GM19240 (cell line): ENCODE results near the gene ZNF747.
"Not testable (repeated sequence)": the region's sequence is repeated elsewhere in the genome, so short reads cannot be mapped to it uniquely, and the experiment has no call there.

Experiments used
- DNase-seq: peaks from one replicate; pipeline ENCODE4 v3.0.0; 2011; ENCODE audit warnings: low spot score; ENCODE audit not compliant: insufficient read length

Gene ZNF747

GRCh38 chr16:30535106-30535776 lies 583 bp upstream of the ZNF747 start:
- DNase-seq: no peak

DNA sequence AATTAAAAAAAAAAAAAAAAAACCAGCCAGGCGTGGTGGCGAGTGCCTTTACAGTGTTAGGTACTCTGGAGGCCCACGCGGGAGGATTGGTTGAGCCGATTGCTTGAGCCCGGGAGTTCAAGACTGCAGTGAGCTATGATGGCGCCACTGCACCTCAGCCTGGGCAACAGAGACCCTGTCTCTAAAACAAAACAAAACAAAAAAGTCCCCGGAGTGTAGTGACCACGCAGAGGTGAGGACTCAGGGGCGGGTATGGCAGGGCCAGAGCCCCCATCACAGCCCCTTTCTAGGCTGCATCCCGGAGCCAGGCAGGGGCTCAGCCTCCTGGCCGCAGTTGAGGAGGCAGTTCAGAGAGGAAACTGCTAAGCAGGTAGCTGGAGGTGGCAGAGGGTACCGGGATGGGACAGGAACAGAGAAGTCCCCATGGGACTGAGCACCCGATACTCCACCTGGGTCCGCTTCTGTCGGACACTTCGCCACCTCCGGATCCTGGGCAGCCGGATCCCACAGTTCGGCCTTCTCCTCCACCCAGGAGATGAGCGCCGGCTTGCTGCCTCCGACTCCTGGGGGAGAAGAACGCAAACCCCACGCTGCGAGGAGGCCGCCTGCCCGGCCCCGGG lies 800 bp downstream of the ZNF747 start:
- no peak for DNase-seq

DNA sequence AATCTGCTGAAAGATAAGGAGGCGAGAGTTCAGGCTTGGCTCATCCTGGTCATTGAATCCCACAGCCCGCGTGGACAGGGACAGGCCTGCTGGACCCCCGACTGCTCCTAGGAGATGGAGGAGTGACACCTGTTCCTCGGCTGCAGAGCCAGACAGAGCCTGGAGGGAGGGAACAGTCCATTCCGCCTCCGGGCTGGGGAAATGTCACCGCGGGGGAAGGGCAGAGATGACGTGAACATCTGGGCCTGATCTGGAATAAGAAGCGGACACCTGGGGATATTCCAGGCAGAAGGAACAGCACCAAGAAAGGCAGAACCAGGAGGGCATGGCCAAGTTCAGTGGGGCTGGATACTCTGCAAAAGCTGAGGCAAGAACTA lies 1.5 kb downstream of the ZNF747 start:
- DNase-seq: no peak

DNA sequence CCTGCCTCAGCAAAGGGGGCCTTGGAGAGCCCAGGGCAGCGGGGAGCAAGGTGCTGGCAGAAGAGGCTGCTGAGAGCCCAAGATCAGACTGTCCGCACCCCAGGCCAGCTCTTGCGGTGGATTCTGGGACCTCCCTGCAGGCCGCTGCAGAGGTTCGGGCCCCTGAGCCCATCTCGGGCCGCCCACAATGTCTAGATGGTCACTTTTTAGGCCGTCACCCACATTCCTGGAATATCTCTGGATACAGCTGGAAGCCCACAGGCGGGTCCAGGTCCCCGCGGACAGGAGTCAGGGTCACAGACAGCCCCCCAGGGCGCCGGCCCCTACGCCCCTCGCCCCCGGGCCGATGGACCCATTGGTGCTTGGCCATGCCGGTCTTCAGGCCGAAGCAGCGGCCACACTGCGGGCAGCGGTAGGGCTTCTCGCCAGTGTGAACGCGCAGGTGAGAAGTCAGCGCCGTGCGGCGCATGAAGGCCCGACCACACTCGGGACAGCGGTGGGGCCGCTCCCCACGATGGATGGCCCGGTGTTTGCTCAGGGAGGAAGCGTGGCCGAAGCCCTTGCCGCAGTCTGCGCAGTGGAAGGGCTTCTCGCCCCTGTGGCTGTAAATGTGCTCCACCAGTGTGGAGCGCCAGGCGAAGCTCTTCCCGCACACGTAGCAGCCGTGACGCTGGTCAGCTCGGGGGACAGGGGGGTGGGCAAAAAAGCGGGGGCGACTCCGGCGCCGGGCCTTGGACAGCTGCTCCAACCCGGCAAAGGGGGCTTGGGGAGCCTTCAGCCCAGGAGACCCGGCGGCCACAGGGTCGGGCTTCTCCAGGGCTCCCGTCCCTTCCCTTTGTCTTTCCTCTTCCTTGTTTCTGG lies 2.1 kb downstream of the ZNF747 start:
- DNase-seq: no peak

GRCh38 chr16:30530163-30531037 lies 4.3 kb downstream of the ZNF747 start:
- DNase-seq: no peak

DNA sequence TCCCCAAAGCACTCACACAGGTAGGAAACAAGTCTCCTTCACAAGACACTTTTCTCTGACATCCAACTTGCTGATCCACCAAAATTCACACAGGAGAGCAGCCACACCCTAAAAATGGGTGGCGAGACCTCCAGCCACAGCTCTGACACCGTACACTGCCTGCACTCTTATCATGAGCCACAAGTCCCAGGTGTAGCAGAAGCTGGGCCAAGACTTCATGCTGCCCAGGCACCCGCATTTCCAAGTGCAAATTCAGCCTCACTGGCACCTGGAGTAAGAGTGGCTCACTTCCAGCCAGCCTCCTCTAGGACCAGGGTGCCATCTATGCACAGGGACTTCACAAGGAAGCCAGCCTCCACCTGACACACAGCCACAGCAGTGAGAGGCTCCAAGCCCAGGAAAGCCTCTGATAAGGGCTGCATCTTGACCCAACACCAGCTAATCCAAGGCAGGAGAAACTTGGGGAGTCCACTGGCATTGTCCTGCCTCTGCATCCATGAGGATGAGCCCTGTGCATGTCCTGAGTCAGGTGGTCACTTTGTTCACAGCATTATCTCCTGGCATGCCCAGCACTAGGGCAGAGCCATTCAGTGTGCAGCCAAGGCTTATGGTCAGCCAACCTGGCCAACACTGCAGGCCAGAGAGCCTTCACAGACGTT lies 5.7 kb downstream of the ZNF747 start:
- no peak for DNase-seq

GRCh38 chr16:30527635-30528178 lies 7.0 kb downstream of the ZNF747 start:
- peak; percentile 55 for DNase-seq

DNA sequence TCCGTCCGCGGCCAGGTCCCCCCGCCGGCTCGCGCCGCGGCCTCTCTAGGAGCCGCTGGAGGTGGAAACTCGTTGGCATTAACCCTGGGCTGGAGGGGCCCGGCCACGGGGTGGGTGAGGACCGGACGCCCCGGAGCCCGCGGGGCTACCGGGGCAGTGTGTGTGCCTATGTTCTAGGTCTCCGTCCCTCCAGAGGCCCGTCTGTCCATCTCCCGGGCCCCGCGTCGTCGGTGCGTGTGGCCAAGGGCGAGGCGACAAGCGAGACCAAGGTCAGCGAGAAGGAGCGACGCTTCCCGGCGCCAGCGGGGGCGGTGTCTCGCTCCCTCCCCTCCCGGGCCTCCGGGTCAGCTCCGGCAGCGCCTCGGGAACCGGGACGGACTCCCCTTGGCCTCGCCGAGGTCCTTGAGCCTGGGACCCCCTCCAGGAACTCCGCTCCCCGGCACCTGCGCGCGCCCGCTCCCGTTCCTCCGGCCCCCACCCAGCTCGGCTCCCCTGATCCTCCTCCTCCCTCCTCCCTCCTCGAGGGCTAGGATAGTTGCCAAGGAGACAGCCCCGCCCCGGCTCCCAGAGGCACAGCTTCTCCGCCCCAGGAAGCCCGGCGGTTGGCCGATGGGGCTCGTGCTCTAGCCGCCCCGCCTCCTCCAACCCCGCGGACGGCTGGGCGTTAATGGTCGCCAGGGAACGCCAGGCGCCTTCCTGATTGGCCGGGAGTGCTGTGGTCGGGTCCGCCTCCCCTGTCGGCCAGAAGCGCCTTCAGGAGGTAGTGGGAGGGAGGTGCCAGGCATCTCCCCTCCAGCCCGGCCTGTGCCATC lies 7.6 kb downstream of the ZNF747 start:
- peak; percentile 97 for DNase-seq

- peak; percentile 27 for DNase-seq
Observed at GRCh38 chr16:30526137-30526822, 8.4 kb downstream of the ZNF747 start, which contains the start of gene ZNF768. TSS of gene ZNF768 (minus strand) at chr16:30526566. CDS start at chr16:30526413, 153 bp downstream.

- DNase-seq: no peak
Observed at GRCh38 chr16:30525844-30526136, 8.9 kb downstream of the ZNF747 start.

- DNase-seq: no peak
Observed at GRCh38 chr16:30524575-30525568, 9.8 kb downstream of the ZNF747 start.

DNA sequence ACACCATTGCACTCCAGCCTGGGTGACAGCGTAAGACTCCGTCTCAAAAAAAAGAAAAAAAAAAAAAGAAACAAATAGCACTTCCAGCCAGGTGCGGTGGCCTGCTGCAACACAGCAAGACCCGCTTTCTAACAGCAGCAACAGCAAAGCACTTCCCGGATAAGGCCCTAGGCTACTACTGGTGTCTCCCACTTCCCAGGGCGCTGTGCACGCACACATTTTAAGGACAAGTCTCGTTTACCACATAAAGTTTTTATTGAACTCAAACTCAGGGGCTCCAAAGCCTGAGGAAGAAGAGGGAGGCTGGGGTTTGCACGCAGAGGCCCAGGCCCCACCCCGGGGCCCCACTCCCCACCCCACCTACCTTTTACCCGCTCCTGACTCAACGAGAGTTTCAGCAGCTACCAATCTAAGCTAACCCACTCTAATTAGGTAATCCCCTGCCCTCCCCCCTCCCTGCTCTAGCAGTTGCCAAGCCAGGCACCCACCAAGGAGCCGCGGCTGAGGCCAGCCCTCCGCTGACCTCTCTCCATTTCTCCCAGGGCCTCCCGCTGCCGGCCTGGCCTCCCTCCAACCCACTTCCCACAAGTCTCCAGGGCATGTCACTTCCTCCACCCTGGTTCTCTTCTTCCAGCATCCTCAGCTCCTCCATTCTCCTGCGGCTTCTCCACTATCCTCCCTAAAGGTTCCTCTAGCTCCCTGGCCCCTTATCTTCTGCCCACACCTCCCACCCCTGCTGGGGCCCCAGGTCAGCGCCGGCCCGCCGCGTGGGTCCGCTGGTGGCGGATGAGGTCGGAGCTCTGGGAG lies 10.7 kb downstream of the ZNF747 start:
- DNase-seq: no peak

GRCh38 chr16:30522702-30523463 lies 11.8 kb downstream of the ZNF747 start:
- DNase-seq: not testable (repeated sequence)

DNA sequence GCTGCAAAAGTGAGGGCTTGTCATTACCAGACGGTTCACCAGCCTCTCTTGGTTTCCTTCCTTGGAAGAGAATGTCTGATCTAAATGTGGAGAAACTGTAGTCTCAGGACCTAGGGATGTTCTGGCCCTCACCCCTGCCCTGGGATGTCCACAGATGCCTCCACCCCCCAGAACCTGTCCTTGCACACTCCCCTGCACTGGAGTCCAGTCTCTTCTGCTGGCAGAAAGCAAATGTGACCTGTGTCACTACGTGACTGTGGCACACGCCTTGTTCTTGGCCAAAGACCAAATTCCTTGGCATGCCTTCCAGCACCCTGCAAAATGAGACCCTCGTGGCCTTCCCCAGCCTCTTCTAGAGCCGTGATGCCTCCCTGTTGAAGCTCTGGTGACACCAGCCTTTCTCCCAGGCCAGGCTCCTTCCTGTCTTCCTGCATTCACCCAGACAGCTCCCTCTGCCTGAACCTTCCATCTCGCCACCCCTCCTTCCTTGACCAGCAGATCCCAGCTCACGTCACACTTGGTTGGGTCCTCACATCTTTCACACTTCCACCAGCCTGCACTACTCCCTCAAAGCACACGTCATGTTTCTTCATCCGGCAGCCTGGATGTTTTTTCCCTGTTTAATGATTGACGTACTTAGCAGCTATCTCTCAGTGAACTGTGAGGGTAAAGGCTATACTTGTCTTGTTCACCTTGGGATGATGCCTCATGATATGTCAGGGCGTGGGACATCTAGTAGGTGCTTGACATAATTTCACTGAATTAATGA lies 12.6 kb downstream of the ZNF747 start:
- DNase-seq: no peak

GRCh38 chr16:30521476-30521872 lies 13.2 kb downstream of the ZNF747 start:
- no peak for DNase-seq
